Neural progenitor cell (in vitro differentiated cells): ENCODE measurements around the gene UCHL5. TPM values are rescaled to one million over a fixed set of nuclear protein-coding genes. Genes with fewer than 3 reads are reported as not detected.
"Not testable (repeated sequence)": the region's sequence is repeated elsewhere in the genome, so short reads cannot be mapped to it uniquely, and the experiment has no call there.

Experiments
- DNase-seq: peaks from one replicate; pipeline ENCODE4 v3.0.0-alpha.2; 2016; ENCODE audit warnings: low spot score
- H2AFZ ChIP-seq: fragments of 200-600 bp; sonication (generic); replicated peaks from 2 replicates; pipeline ENCODE4 v1.6.1; 2016; ENCODE audit warnings: antibody characterized with exemption
- H3F3A ChIP-seq: fragments of 200-600 bp; sonication (generic); 2 replicates; pipeline ENCODE4 v1.6.1; 2016; ENCODE audit warnings: antibody characterized with exemption, low read depth
- H3K27ac ChIP-seq: fragments of 200-600 bp; sonication (generic); 2 replicates; pipeline ENCODE4 v1.5.1; 2016; ENCODE audit warnings: mild to moderate bottlenecking
- H3K27me3 ChIP-seq: fragments of 200-600 bp; sonication (generic); 2 replicates; pipeline ENCODE4 v1.6.1; 2016; ENCODE audit warnings: mild to moderate bottlenecking, moderate library complexity
- H3K36me3 ChIP-seq: fragments of 200-600 bp; sonication (generic); 2 replicates; pipeline ENCODE4 v1.5.1; 2016
- H3K4me1 ChIP-seq: fragments of 200-600 bp; sonication (generic); 2 replicates; pipeline ENCODE4 v1.6.1; 2016; ENCODE audit warnings: mixed run types
- H3K4me2 ChIP-seq: fragments of 200-600 bp; sonication (generic); 2 replicates; pipeline ENCODE4 v1.6.1; 2016
- H3K4me3 ChIP-seq: fragments of 200-600 bp; sonication (generic); 2 replicates; pipeline ENCODE4 v1.5.1; 2016
- H3K79me2 ChIP-seq: fragments of 200-600 bp; sonication (generic); 2 replicates; pipeline ENCODE4 v1.6.1; 2016; ENCODE audit warnings: low read depth
- H3K9ac ChIP-seq: fragments of 200-600 bp; sonication (generic); 2 replicates; pipeline ENCODE4 v1.6.1; 2016
- H3K9me3 ChIP-seq: fragments of 200-600 bp; sonication (generic); 2 replicates; pipeline ENCODE4 v1.5.1; 2016; ENCODE audit warnings: low read depth
- H4K20me1 ChIP-seq: fragments of 200-600 bp; sonication (generic); 2 replicates; pipeline ENCODE4 v1.6.1; 2016; ENCODE audit warnings: low read depth
- H3K27ac Mint-ChIP-seq: 3 replicates; pipeline ENCODE4 v1.8.0; 2021; ENCODE audit warnings: mixed read lengths
- H3K27me3 Mint-ChIP-seq: 2 replicates; pipeline ENCODE4 v1.8.0; 2022; ENCODE audit warnings: low read depth, mild to moderate bottlenecking, inconsistent platforms, moderate library complexity, mixed read lengths; ENCODE audit not compliant: insufficient read depth
- H3K36me3 Mint-ChIP-seq: 3 replicates; pipeline ENCODE4 v1.8.0; 2021; ENCODE audit warnings: mixed read lengths
- H3K4me1 Mint-ChIP-seq: 3 replicates; pipeline ENCODE4 v1.8.0; 2021; ENCODE audit warnings: mixed read lengths
- H3K4me3 Mint-ChIP-seq: 3 replicates; pipeline ENCODE4 v1.8.0; 2021; ENCODE audit warnings: mild to moderate bottlenecking, moderate library complexity, mixed read lengths
- H3K9me3 Mint-ChIP-seq: 3 replicates; pipeline ENCODE4 v1.8.0; 2020; ENCODE audit warnings: mixed read lengths
- CTCF ChIP-seq: fragments of 200-600 bp; sonication (generic); IDR thresholded peaks from 2 replicates; pipeline ENCODE4 v1.5.1; 2017; ENCODE audit warnings: antibody characterized with exemption, mild to moderate bottlenecking
- EZH2 ChIP-seq: fragments of 200-600 bp; sonication (generic); IDR thresholded peaks from 2 replicates; pipeline ENCODE4 v1.6.1; 2017; ENCODE audit warnings: antibody characterized with exemption, mild to moderate bottlenecking, moderate library complexity
- EZH2phosphoT487 ChIP-seq: fragments of 200-600 bp; sonication (generic); IDR thresholded peaks from 2 replicates; pipeline ENCODE4 v1.6.1; 2017; ENCODE audit warnings: antibody characterized with exemption
- total RNA-seq: library from RNA; depleted of rRNA; stranded (reverse); fragments of >200 nt; gene quantifications from 2 replicates; pipeline ENCODE4 v1.2.3, GENCODE V29; 2015; ENCODE audit warnings: low replicate concordance

UCHL5 gene
- total RNA-seq, 1 donor from 2014 or later, result 49.4 TPM

- H3K9me3 Mint-ChIP-seq, result peaks cover 17% of the 10 kb centered on the region
- no peaks in the 10 kb centered on the region for H3K27me3 ChIP-seq
- peaks cover 43% of the 10 kb centered on the region for H3K36me3 Mint-ChIP-seq
- no peaks in the 10 kb centered on the region for H3K79me2 ChIP-seq
- H3K4me2 ChIP-seq, result no peak overlapping the region
- no peak overlapping the region for H2AFZ ChIP-seq
- no peaks in the 10 kb centered on the region for H3K9me3 ChIP-seq
- H3K36me3 ChIP-seq, result no peaks in the 10 kb centered on the region
- no peak overlapping the region for H3K9ac ChIP-seq
- no peak for TF ChIP-seq EZH2
- peak; percentile 18 for TF ChIP-seq CTCF
- no peaks in the 10 kb centered on the region for H3F3A ChIP-seq
- no peak overlapping the region for H3K27ac ChIP-seq
- no peaks in the 10 kb centered on the region for H3K4me1 Mint-ChIP-seq
- no peak for DNase-seq
- no peaks in the 10 kb centered on the region for H3K4me1 ChIP-seq
- no peak overlapping the region for H3K4me3 ChIP-seq
- H3K4me3 Mint-ChIP-seq, result no peak overlapping the region
- no peaks in the 10 kb centered on the region for H4K20me1 ChIP-seq
- no peak overlapping the region for H3K27ac Mint-ChIP-seq
- no peaks in the 10 kb centered on the region for H3K27me3 Mint-ChIP-seq
Observed at GRCh38 chr1:192998536-192998935, 60.6 kb downstream of the UCHL5 start.

- Histone ChIP-seq H3K27me3 (no peaks in the 10 kb centered on the region), H3K4me3 (no peak overlapping the region), H3K4me2 (no peak overlapping the region), H4K20me1 (no peaks in the 10 kb centered on the region), H3K27ac (no peak overlapping the region), H3K79me2 (no peaks in the 10 kb centered on the region), H3K9ac (no peak overlapping the region), H3K4me1 (no peaks in the 10 kb centered on the region), H3F3A (peaks cover 5% of the 10 kb centered on the region), H2AFZ (no peak overlapping the region), H3K9me3 (no peaks in the 10 kb centered on the region), H3K36me3 (no peaks in the 10 kb centered on the region)
- H3K4me1 Mint-ChIP-seq, result no peaks in the 10 kb centered on the region
- H3K4me3 Mint-ChIP-seq, result no peak overlapping the region
- no peak overlapping the region for H3K27ac Mint-ChIP-seq
- no peaks in the 10 kb centered on the region for H3K27me3 Mint-ChIP-seq
- H3K36me3 Mint-ChIP-seq, result peaks cover 26% of the 10 kb centered on the region
- no peak for TF ChIP-seq CTCF
- TF ChIP-seq EZH2, result no peak
- TF ChIP-seq EZH2phosphoT487, result no peak
- H3K9me3 Mint-ChIP-seq, result peaks cover 9% of the 10 kb centered on the region
- no peak for DNase-seq
Observed at GRCh38 chr1:192994141-192994540, 65.0 kb downstream of the UCHL5 start.

- H3K4me1 Mint-ChIP-seq, result no peaks in the 10 kb centered on the region
- H3K4me1 ChIP-seq, result no peaks in the 10 kb centered on the region
- H4K20me1 ChIP-seq, result no peaks in the 10 kb centered on the region
- no peak overlapping the region for H3K4me3 ChIP-seq
- no peak overlapping the region for H3K4me3 Mint-ChIP-seq
- no peak for TF ChIP-seq CTCF
- no peaks in the 10 kb centered on the region for H3K79me2 ChIP-seq
- no peak overlapping the region for H2AFZ ChIP-seq
- no peak overlapping the region for H3K9ac ChIP-seq
- H3F3A ChIP-seq, result peaks cover 5% of the 10 kb centered on the region
- peaks cover 3% of the 10 kb centered on the region for H3K9me3 Mint-ChIP-seq
- peaks cover 20% of the 10 kb centered on the region for H3K36me3 Mint-ChIP-seq
- H3K27me3 ChIP-seq, result no peaks in the 10 kb centered on the region
- H3K36me3 ChIP-seq, result no peaks in the 10 kb centered on the region
- H3K9me3 ChIP-seq, result no peaks in the 10 kb centered on the region
- DNase-seq, result no peak
- H3K27ac Mint-ChIP-seq, result no peak overlapping the region
- no peak overlapping the region for H3K27ac ChIP-seq
- H3K4me2 ChIP-seq, result no peak overlapping the region
- no peaks in the 10 kb centered on the region for H3K27me3 Mint-ChIP-seq
Observed at GRCh38 chr1:192993426-192994085, 65.6 kb downstream of the UCHL5 start.

- H3K36me3 Mint-ChIP-seq, H2AFZ ChIP-seq, H3K4me3 ChIP-seq, DNase-seq, H3K4me3 Mint-ChIP-seq, H3K4me2 ChIP-seq, H3K9ac ChIP-seq, H3K4me1 ChIP-seq, H3K4me1 Mint-ChIP-seq, H3K27me3 ChIP-seq, H3K36me3 ChIP-seq, H3K27ac Mint-ChIP-seq, H4K20me1 ChIP-seq, H3F3A ChIP-seq, H3K27me3 Mint-ChIP-seq, H3K9me3 ChIP-seq, H3K27ac ChIP-seq, H3K9me3 Mint-ChIP-seq, H3K79me2 ChIP-seq: not testable (repeated sequence)
Observed at GRCh38 chr1:192986748-192987334, 72.3 kb downstream of the UCHL5 start.
